ENCODE data around the gene NHP2.

Gene NHP2

GRCh38 chr5:178119915-178120606 lies 33.6 kb downstream of the NHP2 start:
- ChIA-PET CTCF (interaction anchor here (1.0 to 1.7 kb wide), 2 partner anchors 10 to 57 kb away, joined by 4 to 9 read pairs; partner anchors contain the start of gene RMND5B), POLR2A (interaction anchor here (0.8 kb wide), 1 partner anchor 31 kb away, joined by 3 read pairs; no protein-coding TSS in a partner anchor)
- DNase-seq (ENCODE audit: low read depth, low spot score), result no peak
- TF ChIP-seq CTCF (IDR thresholded peaks at IDR 0.05; ENCODE audit: insufficient read depth, low read length, missing control alignments), result no peak
- H3K4me3 ChIP-seq (ENCODE audit: low read depth, low read length), result no peak overlapping the region

GRCh38 chr5:178117923-178118701 lies 35.6 kb downstream of the NHP2 start:
- POLR2A ChIA-PET, result no interaction called here
- CTCF ChIA-PET, result no interaction called here
- no peak for DNase-seq (ENCODE audit: low read depth, low spot score)
- no peak overlapping the region for H3K4me3 ChIP-seq (ENCODE audit: low read depth, low read length)
- no peak for TF ChIP-seq CTCF (IDR thresholded peaks at IDR 0.05; ENCODE audit: insufficient read depth, low read length, missing control alignments)

GRCh38 chr5:178116143-178116885 lies 37.4 kb downstream of the NHP2 start:
- CTCF ChIA-PET, result no interaction called here
- no peak overlapping the region for H3K4me3 ChIP-seq (ENCODE audit: low read depth, low read length)
- no peak for TF ChIP-seq CTCF (IDR thresholded peaks at IDR 0.05; ENCODE audit: insufficient read depth, low read length, missing control alignments)
- DNase-seq (ENCODE audit: low read depth, low spot score), result no peak
- POLR2A ChIA-PET, result no interaction called here

- no peak for TF ChIP-seq CTCF (IDR thresholded peaks at IDR 0.05; ENCODE audit: insufficient read depth, low read length, missing control alignments)
- CTCF ChIA-PET, result no interaction called here
Observed at GRCh38 chr5:178115814-178116142, 37.9 kb downstream of the NHP2 start.

GRCh38 chr5:178115136-178115813 lies 38.4 kb downstream of the NHP2 start:
- DNase-seq (ENCODE audit: low read depth, low spot score), result no peak
- ChIA-PET POLR2A (no interaction called here), CTCF (interaction anchor here (1.2 kb wide), 1 partner anchor 14 kb away, joined by 3 read pairs; no protein-coding TSS in a partner anchor)
- H3K4me3 ChIP-seq (ENCODE audit: low read depth, low read length), result no peak overlapping the region
- TF ChIP-seq CTCF (IDR thresholded peaks at IDR 0.05; ENCODE audit: insufficient read depth, low read length, missing control alignments), result no peak

More at GRCh38 chr5:178115814-178116142, 37.9 kb downstream of the NHP2 start:
- DNase-seq (ENCODE audit: low read depth, low spot score), result no peak
- no peak overlapping the region for H3K4me3 ChIP-seq (ENCODE audit: low read depth, low read length)
- POLR2A ChIA-PET, result no interaction called here

All from AG04449 (cell line).